T47D (cell line): Measurements from ENCODE around the gene GDE1.
A peak's percentile ranks its signal among the peaks of the same experiment; 100 is the strongest.

Experiments
- DNase-seq, 2 experiments: peaks; one replicate each; pipeline versions ENCODE4 v3.0.0 to v3.0.0-alpha.2; 2011 to 2012; ENCODE audit warnings: low read depth in 1 of 2, low spot score in 1 of 2
- JUND ChIP-seq: IDR thresholded peaks from 2 replicates; pipeline ENCODE4 v1.6.1; 2012; ENCODE audit warnings: low read depth
- in situ Hi-C: cut with HindIII; loops from 2 replicates; pipeline ENCODE4 v1.10.0; 2016; ENCODE audit warnings: low sequenced_read_pairs, low pct_unique_long_range_greater_than_20kb

Gene GDE1

GRCh38 chr16:19520861-19521331 is 1.0 kb downstream of the GDE1 start:
- no peak for TF ChIP-seq JUND
- DNase-seq = no peak
- in situ Hi-C loops = no loop called here

- no peak for DNase-seq
- in situ Hi-C loops = no loop called here
- TF ChIP-seq JUND = no peak
Observed at GRCh38 chr16:19518388-19518787, 3.5 kb downstream of the GDE1 start.

GRCh38 chr16:19517424-19518089 is 4.3 kb downstream of the GDE1 start:
- TF ChIP-seq JUND = no peak
- DNase-seq = peak in 1 of 2 experiments; percentile 9
- in situ Hi-C loops = no loop called here

- in situ Hi-C loops = no loop called here
- no peak for DNase-seq
- no peak for TF ChIP-seq JUND
Observed at GRCh38 chr16:19515757-19516156, 6.1 kb downstream of the GDE1 start.

DNA sequence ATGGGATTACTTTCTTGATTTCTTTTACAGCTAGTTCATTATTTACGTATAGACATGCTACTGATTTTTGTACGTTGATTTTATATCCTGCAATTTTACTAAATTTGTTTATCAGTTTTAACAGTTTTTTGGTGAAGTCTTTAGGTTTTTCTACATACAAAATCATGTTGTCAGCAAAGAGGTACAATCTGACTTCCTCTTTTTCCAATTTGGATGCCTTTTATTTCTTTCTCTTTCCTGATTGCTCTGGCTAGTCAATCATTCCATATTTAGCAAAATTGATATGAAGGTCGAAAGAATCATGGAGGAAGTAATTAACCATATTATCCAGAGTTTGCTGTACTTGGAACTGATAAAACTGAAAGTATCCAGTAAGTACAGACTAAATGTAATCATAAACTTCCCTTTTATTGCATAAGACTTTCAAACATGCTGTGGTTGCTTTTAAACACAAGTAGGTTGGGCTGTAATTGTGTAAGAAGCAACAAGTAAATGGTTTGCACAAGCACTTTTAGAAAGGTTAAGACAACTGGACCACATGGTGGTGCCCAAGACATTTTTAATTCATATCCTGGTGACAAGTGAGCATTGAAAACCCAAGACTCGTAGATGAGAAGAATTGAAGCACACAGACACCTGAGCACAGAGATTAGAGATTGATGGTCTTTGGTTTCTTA is 8.4 kb downstream of the GDE1 start:
- DNase-seq = no peak
- TF ChIP-seq JUND = no peak
- in situ Hi-C loops = no loop called here

DNA sequence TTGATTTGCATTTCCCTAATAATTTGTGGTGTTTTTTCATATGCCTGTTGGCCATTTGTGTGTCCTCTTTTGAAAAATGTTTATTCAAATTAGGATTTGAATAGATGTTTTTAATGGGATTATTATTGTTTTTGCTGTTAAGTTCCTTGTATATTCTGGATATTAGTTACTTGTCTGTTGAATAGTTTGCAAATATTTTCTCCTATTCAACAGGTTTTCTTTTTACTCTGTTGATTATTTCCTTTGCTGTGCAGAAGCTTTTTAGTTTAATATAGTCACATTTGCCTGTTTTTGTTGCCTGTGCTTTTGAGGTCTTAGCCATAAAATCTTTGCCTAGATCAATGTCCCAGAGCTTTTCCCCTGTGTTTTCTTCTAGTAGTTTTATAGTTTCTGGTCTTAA is 9.6 kb downstream of the GDE1 start:
- DNase-seq = no peak
- in situ Hi-C loops = no loop called here
- no peak for TF ChIP-seq JUND

GRCh38 chr16:19507867-19508266 is 14.0 kb downstream of the GDE1 start:
- no peak for DNase-seq
- TF ChIP-seq JUND = no peak
- in situ Hi-C loops = no loop called here

DNA sequence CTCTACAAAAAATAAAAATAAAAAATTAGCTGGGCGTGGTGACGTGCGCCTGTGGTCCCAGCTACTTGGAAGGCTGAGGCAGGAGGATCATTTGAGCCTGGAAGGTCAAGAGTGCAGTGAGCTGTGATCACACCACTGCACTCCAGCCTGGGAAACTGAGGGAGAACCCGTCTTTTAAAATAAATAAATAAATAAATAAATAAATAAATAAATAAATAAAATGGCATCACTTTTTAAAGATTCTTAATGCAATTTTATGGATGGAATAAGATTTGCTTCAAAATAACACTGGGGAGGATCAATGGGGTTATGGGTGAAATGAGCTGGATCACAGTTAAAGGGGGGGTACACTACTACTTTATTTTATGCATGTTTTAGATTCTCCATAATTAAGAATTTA is 14.9 kb downstream of the GDE1 start:
- in situ Hi-C loops = no loop called here
- TF ChIP-seq JUND = no peak
- no peak for DNase-seq

DNA sequence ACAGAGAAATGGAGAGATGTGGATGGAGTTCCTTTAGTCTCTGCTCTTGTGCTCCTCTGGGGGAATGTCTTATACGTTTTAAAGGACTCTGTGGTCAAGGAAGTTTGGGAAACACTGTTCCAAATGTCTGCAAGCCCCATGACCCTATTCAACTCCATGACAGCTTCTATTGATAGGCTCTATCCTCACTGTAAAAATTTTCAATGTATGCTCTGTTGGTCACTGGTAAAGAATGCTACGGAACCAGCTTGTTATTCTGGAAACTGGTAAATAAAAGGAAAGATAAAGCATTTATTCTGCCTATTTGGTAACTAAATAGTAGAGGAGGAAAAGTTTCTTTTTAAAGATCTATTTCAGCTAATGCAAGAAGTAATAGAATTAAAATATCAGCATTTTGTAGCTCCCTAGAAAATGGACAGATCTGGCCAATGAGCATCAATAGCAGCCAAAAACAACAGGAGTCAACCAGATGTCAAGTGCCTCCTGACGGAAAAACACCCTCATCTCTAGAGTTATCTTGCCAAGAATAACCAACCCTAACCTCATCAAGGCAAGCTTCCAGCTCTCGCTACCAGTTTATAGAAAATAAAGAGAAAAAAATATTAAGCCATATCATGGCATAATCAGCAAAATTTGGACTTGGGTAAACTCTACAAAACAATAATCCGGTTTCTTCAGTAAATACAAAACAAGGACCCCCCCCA is 16.1 kb downstream of the GDE1 start:
- no peak for TF ChIP-seq JUND
- peak in 1 of 2 experiments; percentile 28 for DNase-seq
- in situ Hi-C loops = no loop called here

DNA sequence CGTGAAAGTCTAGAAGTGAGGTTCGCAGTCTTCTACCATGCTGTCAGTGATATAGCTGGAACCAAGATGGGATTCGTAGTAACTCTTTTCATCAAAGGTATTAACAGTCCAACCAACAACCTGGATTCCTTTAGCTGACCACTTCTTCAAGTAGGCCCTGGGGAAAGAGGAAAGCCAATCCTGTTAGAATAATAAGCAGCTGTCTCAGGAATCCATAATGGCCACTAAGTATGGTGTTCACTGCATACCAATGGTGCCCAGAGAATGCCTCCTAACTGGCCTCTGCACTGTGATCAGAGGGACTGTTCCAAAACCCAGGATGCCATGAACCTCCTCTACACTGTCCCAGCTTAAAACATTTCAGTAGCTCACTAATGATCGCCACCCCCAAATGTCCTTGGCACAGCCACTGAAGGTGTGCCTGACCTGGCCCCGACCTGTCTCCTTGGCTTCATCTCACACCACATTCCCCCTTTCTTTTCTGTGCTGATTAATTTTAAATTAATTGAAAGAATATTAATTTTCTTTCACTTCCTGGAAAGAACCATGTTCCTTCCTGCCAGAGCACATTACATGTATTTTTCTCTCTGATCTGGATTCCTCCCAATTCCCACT is 18.3 kb downstream of the GDE1 start:
- in situ Hi-C loops = no loop called here
- TF ChIP-seq JUND = no peak
- no peak for DNase-seq

DNA sequence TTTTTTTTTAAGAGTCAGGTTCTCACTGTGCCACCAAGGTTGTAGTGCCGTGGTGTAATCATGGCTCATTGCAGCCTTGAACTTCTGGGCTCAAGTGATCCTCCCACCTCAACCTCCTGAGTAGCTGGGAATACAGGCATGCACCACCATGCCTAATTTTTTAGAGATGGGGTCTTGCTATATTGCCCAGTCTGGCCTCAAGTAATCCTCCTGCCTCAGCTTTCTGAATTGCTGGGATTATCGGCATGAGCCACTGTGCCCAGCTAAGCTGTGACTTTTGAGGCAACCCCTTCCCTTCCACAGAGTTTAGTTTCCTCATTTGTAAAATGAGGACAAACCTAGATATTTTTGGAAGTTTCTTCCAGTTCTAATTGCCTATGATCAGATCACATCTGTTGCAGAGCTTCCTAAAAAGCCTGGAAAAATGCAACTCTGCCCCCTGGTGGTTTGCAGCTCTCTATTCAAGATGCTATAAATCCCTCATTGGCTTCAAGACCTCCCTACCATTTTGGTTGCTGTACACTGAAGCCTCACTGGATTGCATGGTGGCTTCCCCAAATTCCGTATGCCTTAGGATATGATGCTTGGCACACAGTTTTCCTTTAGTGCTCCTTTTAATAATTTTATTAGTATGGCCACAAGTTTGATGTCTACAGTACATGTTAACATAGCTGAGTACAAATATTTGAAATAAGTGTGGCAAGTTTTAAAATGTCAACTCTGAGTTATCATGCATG is 19.3 kb downstream of the GDE1 start:
- in situ Hi-C loops = no loop called here
- no peak for TF ChIP-seq JUND
- peak; percentile 42 to 84 for DNase-seq

- no peak for DNase-seq
- in situ Hi-C loops = no loop called here
- no peak for TF ChIP-seq JUND
Observed at GRCh38 chr16:19499481-19499880, 22.4 kb downstream of the GDE1 start.
